WTC11 (cell line): ENCODE data around the gene LEF1. TPM values are rescaled to one million over a fixed set of nuclear protein-coding genes. Genes with fewer than 3 reads are reported as not detected.
A peak's percentile ranks its signal among the peaks of the same experiment; 100 is the strongest.

Experiments
- ATAC-seq: fragments of 200-7000 bp; cut with Tn5 transposase; 2 replicates; pipeline ENCODE4 v1.10.0; 2021; ENCODE audit warnings: mild to moderate bottlenecking, moderate library complexity
- Bru-seq: library from RNA; stranded (reverse); fragments of 400-500 nt; gene quantifications from one replicate; lab custom pipeline; 2021; lab: Mats Ljungman, UMichigan
- CTCF ChIA-PET: fragments of 300-600 bp; sonication (Branson Sonifier 250); formaldehyde crosslinking; loops from one replicate; lab custom pipeline; 2021; ENCODE audit warnings: antibody characterized with exemption; lab: Charles Lee
- POLR2A ChIA-PET: fragments of 350-600 bp; sonication (Branson Sonifier 250); formaldehyde crosslinking; loops from one replicate; lab custom pipeline; 2021; ENCODE audit warnings: antibody characterized with exemption; lab: Charles Lee
- DNase-seq: peaks from one replicate; pipeline ENCODE4 v3.0.0; 2021; ENCODE audit warnings: low spot score
- H3K27ac Mint-ChIP-seq: 2 replicates; pipeline ENCODE4 v1.8.0; 2021; ENCODE audit warnings: mixed read lengths
- H3K27me3 Mint-ChIP-seq: 2 replicates; pipeline ENCODE4 v1.8.0; 2021; ENCODE audit warnings: low read depth, mild to moderate bottlenecking, moderate library complexity, mixed read lengths
- H3K36me3 Mint-ChIP-seq: 2 replicates; pipeline ENCODE4 v1.8.0; 2021; ENCODE audit warnings: mixed read lengths
- H3K4me1 Mint-ChIP-seq: 2 replicates; pipeline ENCODE4 v1.8.0; 2022; ENCODE audit warnings: mixed read lengths
- H3K4me3 Mint-ChIP-seq: 2 replicates; pipeline ENCODE4 v1.8.0; 2021; ENCODE audit warnings: mild to moderate bottlenecking, moderate library complexity, mixed read lengths
- H3K9me3 Mint-ChIP-seq: 2 replicates; pipeline ENCODE4 v1.8.0; 2021; ENCODE audit warnings: mixed read lengths
- CBFB ChIP-seq: sonication (generic); formaldehyde crosslinking; IDR thresholded peaks from 2 replicates; pipeline ENCODE4 v1.8.1; 2022; ENCODE audit warnings: mild to moderate bottlenecking, low read depth, missing genetic modification reagents
- ETV6 ChIP-seq: sonication (generic); formaldehyde crosslinking; IDR thresholded peaks from 2 replicates; pipeline ENCODE4 v1.8.1; 2022; ENCODE audit warnings: mild to moderate bottlenecking, missing genetic modification reagents
- FOXJ3 ChIP-seq: sonication (generic); formaldehyde crosslinking; IDR thresholded peaks from 2 replicates; pipeline ENCODE4 v1.9.0; 2021; ENCODE audit warnings: missing genetic modification reagents, mild to moderate bottlenecking, borderline replicate concordance
- FOXK1 ChIP-seq: sonication (generic); formaldehyde crosslinking; IDR thresholded peaks from 2 replicates; pipeline ENCODE4 v1.8.0; 2022; ENCODE audit warnings: mild to moderate bottlenecking, moderate library complexity, missing genetic modification reagents
- FOXP1 ChIP-seq: sonication (generic); formaldehyde crosslinking; IDR thresholded peaks from 2 replicates; pipeline ENCODE4 v1.8.0; 2022; ENCODE audit warnings: missing genetic modification reagents, mild to moderate bottlenecking, moderate library complexity, borderline replicate concordance
- MYBL2 ChIP-seq: sonication (generic); formaldehyde crosslinking; IDR thresholded peaks from 2 replicates; pipeline ENCODE4 v1.8.1; 2023; ENCODE audit warnings: mild to moderate bottlenecking, moderate library complexity, missing genetic modification reagents
- RELA ChIP-seq: sonication (generic); formaldehyde crosslinking; IDR thresholded peaks from 2 replicates; pipeline ENCODE4 v1.8.1; 2022; ENCODE audit warnings: missing genetic modification reagents, mild to moderate bottlenecking, borderline replicate concordance
- SP1 ChIP-seq: sonication (generic); formaldehyde crosslinking; conservative IDR thresholded peaks from 2 replicates; pipeline ENCODE4 v1.8.1; 2022; ENCODE audit warnings: missing genetic modification reagents
- ZNF232 ChIP-seq: sonication (generic); formaldehyde crosslinking; IDR thresholded peaks from 2 replicates; pipeline ENCODE4 v1.8.0; 2022; ENCODE audit warnings: mild to moderate bottlenecking, missing genetic modification reagents
- ZNF317 ChIP-seq: sonication (generic); formaldehyde crosslinking; IDR thresholded peaks from 2 replicates; pipeline ENCODE4 v1.8.1; 2023; ENCODE audit warnings: low read depth, mild to moderate bottlenecking, moderate library complexity, missing genetic modification reagents, borderline replicate concordance
- ZNF416 ChIP-seq: fragments of 250-450 bp; sonication (Bioruptor Pico); IDR thresholded peaks from 2 replicates; pipeline ENCODE4 v1.9.0; 2021; ENCODE audit warnings: mild to moderate bottlenecking, inconsistent platforms
- long read RNA-seq, 3 experiments: library from RNA in 1 of 3; library from capped mRNA in 1 of 3; library from polyadenylated mRNA in 1 of 3; unstranded in 2 of 3; stranded (forward) in 1 of 3; transcript quantifications; one replicate each; pipeline ENCODE4 v2.0.0, GENCODE V29; 2021
- total RNA-seq: library from RNA; stranded (reverse); gene quantifications from 3 replicates; pipeline ENCODE4 v1.2.3, GENCODE V29; 2021
- TF ChIP-seq, protein P1 (sequence below): sonication (generic); formaldehyde crosslinking; IDR thresholded peaks from 2 replicates; pipeline ENCODE4 v1.8.0; 2022; ENCODE audit warnings: mild to moderate bottlenecking, missing genetic modification reagents
- TF ChIP-seq, protein P2 (sequence below): sonication (generic); formaldehyde crosslinking; IDR thresholded peaks from 2 replicates; pipeline ENCODE4 v1.8.1; 2023; ENCODE audit warnings: mild to moderate bottlenecking, moderate library complexity, missing genetic modification reagents
- TF ChIP-seq, protein P3 (sequence below): fragments of 250-450 bp; sonication (Bioruptor Pico); IDR thresholded peaks from 2 replicates; pipeline ENCODE4 v1.9.0; 2021; ENCODE audit warnings: mild to moderate bottlenecking, borderline replicate concordance
- TF ChIP-seq, protein P4 (sequence below): sonication (generic); formaldehyde crosslinking; IDR thresholded peaks from 2 replicates; pipeline ENCODE4 v1.8.1; 2023; ENCODE audit warnings: mild to moderate bottlenecking, missing genetic modification reagents
- TF ChIP-seq, protein P5 (sequence below): fragments of 200-600 bp; IDR thresholded peaks from 2 replicates; pipeline ENCODE4 v1.8.0; 2022; ENCODE audit warnings: antibody characterized with exemption
- TF ChIP-seq, protein P6 (sequence below): sonication (generic); formaldehyde crosslinking; IDR thresholded peaks from 2 replicates; pipeline ENCODE4 v1.8.0; 2022; ENCODE audit warnings: mild to moderate bottlenecking, missing genetic modification reagents
- TF ChIP-seq, protein P7 (sequence below): sonication (generic); formaldehyde crosslinking; conservative IDR thresholded peaks from 2 replicates; pipeline ENCODE4 v1.8.1; 2023; ENCODE audit warnings: mild to moderate bottlenecking, low read depth, missing genetic modification reagents, moderate library complexity
- TF ChIP-seq, protein P8 (sequence below): sonication (generic); formaldehyde crosslinking; IDR thresholded peaks from 2 replicates; pipeline ENCODE4 v1.8.1; 2023; ENCODE audit warnings: mild to moderate bottlenecking, missing genetic modification reagents, moderate library complexity

The LEF1 gene
- 1.2 to 1.6 TPM (median 1.3 TPM) in 3 replicates for total RNA-seq
- Bru-seq, nascent RNA: percentile 22 among the genes with signal in this experiment
- long read RNA-seq, experiment 1, partial matches to known transcripts: 0 of 4 reads
- long read RNA-seq, experiment 1, other reads (novel, unspliced or antisense): 0 of 4 reads
- long read RNA-seq, experiment 2: 0 reads
- long read RNA-seq, experiment 3: 0 reads

DNA sequence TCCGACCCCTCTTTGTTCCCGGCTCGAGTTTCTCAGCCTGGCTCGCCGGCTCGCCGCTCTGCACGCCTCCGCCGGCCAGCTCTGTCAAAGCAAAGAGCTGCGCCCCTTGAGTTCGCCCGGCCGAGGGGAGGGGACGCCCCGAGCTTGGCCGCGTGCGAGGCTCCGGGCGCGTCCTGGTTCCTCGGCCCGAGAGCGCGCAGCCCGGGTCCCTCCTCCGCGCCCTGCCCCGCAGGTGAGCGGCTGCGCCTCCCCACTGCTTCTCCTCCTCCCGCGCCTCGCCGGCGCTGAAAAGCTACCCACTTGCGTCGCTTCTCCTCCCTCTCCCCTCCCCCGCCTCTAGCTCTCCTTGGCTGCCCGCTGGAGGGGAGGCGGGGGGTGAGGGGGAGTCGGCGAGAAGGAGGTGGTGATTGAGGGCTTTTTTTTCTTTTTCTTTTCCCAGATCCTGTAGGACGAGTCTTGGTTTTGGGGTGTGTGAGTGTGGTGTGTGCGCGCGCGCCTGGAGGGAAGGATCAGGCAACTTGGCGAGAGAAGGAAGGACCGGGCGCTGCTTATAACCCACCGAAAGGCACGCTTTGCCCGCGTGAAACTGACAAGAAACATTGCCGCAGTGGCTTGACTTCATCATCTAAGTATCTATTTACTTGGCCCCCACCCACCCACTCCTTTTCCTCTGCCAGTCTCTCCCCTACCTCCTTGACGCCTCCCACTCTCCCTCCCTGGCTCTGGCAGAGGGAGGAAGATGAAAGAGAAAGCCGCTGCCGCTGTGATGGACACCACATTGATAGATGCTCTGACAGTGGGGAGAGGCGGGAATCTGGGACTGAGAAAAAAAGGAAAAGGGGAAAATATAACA lies at the start of gene LEF1:
Gene LEF1, minus strand, starts transcription at position 262 of the 853 bp plus-strand sequence. CDS start 1,165 bp downstream, outside the sequence.
- CTCF ChIA-PET: interaction anchor here (0.9 kb wide), 2 partner anchors 14 to 138 kb away, joined by 4 to 5 read pairs; no protein-coding TSS in a partner anchor
- peak within 1 kb of the TSS; percentile 81 for H3K4me3 Mint-ChIP-seq
- H3K9me3 Mint-ChIP-seq: no peaks in the 10 kb centered on the region
- DNase-seq (peak; percentile 76), ATAC-seq (peak; percentile 46)
- H3K27me3 Mint-ChIP-seq: peaks cover 98% of the 10 kb centered on the region
- H3K4me1 Mint-ChIP-seq: peaks cover 55% of the 10 kb centered on the region
- no peaks in the 10 kb centered on the region for H3K36me3 Mint-ChIP-seq
- no peak within 1 kb of the TSS for H3K27ac Mint-ChIP-seq
- POLR2A ChIA-PET: interaction anchor here (1.6 kb wide), 1 partner anchor 14 kb away, joined by 5 read pairs; no protein-coding TSS in a partner anchor
- peak; percentile 36; the same call in 1 of the 2 replicates for TF ChIP-seq SP1 (CRISPR knock-in tag)
- no peak for TF ChIP-seq CBFB (CRISPR knock-in tag)
- no peak for TF ChIP-seq ZNF416
- TF ChIP-seq FOXJ3 (CRISPR knock-in tag): no peak
- TF ChIP-seq RELA (CRISPR knock-in tag): no peak
- 0 out of 2 replicates have a peak, but pooled peaks have one; percentile 37 for TF ChIP-seq FOXP1
- TF ChIP-seq, protein P1, sequence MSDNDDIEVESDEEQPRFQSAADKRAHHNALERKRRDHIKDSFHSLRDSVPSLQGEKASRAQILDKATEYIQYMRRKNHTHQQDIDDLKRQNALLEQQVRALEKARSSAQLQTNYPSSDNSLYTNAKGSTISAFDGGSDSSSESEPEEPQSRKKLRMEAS: peak; percentile 71
- TF ChIP-seq FOXK1 (CRISPR knock-in tag): peak; percentile 57; the same call in 1 of the 2 replicates
- TF ChIP-seq, protein P2, sequence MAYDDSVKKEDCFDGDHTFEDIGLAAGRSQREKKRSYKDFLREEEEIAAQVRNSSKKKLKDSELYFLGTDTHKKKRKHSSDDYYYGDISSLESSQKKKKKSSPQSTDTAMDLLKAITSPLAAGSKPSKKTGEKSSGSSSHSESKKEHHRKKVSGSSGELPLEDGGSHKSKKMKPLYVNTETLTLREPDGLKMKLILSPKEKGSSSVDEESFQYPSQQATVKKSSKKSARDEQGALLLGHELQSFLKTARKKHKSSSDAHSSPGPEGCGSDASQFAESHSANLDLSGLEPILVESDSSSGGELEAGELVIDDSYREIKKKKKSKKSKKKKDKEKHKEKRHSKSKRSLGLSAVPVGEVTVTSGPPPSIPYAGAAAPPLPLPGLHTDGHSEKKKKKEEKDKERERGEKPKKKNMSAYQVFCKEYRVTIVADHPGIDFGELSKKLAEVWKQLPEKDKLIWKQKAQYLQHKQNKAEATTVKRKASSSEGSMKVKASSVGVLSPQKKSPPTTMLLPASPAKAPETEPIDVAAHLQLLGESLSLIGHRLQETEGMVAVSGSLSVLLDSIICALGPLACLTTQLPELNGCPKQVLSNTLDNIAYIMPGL (CRISPR knock-in tag): no peak
- no peak for TF ChIP-seq ZNF317 (CRISPR knock-in tag)
- TF ChIP-seq, protein P3, sequence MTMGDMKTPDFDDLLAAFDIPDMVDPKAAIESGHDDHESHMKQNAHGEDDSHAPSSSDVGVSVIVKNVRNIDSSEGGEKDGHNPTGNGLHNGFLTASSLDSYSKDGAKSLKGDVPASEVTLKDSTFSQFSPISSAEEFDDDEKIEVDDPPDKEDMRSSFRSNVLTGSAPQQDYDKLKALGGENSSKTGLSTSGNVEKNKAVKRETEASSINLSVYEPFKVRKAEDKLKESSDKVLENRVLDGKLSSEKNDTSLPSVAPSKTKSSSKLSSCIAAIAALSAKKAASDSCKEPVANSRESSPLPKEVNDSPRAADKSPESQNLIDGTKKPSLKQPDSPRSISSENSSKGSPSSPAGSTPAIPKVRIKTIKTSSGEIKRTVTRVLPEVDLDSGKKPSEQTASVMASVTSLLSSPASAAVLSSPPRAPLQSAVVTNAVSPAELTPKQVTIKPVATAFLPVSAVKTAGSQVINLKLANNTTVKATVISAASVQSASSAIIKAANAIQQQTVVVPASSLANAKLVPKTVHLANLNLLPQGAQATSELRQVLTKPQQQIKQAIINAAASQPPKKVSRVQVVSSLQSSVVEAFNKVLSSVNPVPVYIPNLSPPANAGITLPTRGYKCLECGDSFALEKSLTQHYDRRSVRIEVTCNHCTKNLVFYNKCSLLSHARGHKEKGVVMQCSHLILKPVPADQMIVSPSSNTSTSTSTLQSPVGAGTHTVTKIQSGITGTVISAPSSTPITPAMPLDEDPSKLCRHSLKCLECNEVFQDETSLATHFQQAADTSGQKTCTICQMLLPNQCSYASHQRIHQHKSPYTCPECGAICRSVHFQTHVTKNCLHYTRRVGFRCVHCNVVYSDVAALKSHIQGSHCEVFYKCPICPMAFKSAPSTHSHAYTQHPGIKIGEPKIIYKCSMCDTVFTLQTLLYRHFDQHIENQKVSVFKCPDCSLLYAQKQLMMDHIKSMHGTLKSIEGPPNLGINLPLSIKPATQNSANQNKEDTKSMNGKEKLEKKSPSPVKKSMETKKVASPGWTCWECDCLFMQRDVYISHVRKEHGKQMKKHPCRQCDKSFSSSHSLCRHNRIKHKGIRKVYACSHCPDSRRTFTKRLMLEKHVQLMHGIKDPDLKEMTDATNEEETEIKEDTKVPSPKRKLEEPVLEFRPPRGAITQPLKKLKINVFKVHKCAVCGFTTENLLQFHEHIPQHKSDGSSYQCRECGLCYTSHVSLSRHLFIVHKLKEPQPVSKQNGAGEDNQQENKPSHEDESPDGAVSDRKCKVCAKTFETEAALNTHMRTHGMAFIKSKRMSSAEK (CRISPR knock-in tag): no peak
- TF ChIP-seq, protein P4, sequence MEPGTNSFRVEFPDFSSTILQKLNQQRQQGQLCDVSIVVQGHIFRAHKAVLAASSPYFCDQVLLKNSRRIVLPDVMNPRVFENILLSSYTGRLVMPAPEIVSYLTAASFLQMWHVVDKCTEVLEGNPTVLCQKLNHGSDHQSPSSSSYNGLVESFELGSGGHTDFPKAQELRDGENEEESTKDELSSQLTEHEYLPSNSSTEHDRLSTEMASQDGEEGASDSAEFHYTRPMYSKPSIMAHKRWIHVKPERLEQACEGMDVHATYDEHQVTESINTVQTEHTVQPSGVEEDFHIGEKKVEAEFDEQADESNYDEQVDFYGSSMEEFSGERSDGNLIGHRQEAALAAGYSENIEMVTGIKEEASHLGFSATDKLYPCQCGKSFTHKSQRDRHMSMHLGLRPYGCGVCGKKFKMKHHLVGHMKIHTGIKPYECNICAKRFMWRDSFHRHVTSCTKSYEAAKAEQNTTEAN: 0 out of 2 replicates have a peak, but pooled peaks have one; percentile 43
- TF ChIP-seq ZNF232: 0 out of 2 replicates have a peak, but pooled peaks have one; percentile 42
- TF ChIP-seq, protein P5, sequence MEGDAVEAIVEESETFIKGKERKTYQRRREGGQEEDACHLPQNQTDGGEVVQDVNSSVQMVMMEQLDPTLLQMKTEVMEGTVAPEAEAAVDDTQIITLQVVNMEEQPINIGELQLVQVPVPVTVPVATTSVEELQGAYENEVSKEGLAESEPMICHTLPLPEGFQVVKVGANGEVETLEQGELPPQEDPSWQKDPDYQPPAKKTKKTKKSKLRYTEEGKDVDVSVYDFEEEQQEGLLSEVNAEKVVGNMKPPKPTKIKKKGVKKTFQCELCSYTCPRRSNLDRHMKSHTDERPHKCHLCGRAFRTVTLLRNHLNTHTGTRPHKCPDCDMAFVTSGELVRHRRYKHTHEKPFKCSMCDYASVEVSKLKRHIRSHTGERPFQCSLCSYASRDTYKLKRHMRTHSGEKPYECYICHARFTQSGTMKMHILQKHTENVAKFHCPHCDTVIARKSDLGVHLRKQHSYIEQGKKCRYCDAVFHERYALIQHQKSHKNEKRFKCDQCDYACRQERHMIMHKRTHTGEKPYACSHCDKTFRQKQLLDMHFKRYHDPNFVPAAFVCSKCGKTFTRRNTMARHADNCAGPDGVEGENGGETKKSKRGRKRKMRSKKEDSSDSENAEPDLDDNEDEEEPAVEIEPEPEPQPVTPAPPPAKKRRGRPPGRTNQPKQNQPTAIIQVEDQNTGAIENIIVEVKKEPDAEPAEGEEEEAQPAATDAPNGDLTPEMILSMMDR: no peak
- TF ChIP-seq, protein P6, sequence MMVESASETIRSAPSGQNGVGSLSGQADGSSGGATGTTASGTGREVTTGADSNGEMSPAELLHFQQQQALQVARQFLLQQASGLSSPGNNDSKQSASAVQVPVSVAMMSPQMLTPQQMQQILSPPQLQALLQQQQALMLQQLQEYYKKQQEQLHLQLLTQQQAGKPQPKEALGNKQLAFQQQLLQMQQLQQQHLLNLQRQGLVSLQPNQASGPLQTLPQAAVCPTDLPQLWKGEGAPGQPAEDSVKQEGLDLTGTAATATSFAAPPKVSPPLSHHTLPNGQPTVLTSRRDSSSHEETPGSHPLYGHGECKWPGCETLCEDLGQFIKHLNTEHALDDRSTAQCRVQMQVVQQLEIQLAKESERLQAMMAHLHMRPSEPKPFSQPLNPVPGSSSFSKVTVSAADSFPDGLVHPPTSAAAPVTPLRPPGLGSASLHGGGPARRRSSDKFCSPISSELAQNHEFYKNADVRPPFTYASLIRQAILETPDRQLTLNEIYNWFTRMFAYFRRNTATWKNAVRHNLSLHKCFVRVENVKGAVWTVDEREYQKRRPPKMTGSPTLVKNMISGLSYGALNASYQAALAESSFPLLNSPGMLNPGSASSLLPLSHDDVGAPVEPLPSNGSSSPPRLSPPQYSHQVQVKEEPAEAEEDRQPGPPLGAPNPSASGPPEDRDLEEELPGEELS (CRISPR knock-in tag): peak; percentile 41; the same call in 1 of the 2 replicates
- TF ChIP-seq, protein P7, sequence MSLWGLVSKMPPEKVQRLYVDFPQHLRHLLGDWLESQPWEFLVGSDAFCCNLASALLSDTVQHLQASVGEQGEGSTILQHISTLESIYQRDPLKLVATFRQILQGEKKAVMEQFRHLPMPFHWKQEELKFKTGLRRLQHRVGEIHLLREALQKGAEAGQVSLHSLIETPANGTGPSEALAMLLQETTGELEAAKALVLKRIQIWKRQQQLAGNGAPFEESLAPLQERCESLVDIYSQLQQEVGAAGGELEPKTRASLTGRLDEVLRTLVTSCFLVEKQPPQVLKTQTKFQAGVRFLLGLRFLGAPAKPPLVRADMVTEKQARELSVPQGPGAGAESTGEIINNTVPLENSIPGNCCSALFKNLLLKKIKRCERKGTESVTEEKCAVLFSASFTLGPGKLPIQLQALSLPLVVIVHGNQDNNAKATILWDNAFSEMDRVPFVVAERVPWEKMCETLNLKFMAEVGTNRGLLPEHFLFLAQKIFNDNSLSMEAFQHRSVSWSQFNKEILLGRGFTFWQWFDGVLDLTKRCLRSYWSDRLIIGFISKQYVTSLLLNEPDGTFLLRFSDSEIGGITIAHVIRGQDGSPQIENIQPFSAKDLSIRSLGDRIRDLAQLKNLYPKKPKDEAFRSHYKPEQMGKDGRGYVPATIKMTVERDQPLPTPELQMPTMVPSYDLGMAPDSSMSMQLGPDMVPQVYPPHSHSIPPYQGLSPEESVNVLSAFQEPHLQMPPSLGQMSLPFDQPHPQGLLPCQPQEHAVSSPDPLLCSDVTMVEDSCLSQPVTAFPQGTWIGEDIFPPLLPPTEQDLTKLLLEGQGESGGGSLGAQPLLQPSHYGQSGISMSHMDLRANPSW (CRISPR knock-in tag): no peak
- TF ChIP-seq MYBL2 (CRISPR knock-in tag): peak; percentile 56; the same call in 1 of the 2 replicates
- TF ChIP-seq, protein P8, sequence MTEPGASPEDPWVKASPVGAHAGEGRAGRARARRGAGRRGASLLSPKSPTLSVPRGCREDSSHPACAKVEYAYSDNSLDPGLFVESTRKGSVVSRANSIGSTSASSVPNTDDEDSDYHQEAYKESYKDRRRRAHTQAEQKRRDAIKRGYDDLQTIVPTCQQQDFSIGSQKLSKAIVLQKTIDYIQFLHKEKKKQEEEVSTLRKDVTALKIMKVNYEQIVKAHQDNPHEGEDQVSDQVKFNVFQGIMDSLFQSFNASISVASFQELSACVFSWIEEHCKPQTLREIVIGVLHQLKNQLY (CRISPR knock-in tag): no peak
- no peak for TF ChIP-seq ETV6 (CRISPR knock-in tag)
